Thymus (tissue), 11 donors: ENCODE results near the gene CPAMD8. TPM values are rescaled to one million over a fixed set of nuclear protein-coding genes. Genes with fewer than 3 reads are reported as not detected.
"Not testable (repeated sequence)": the region's sequence is repeated elsewhere in the genome, so short reads cannot be mapped to it uniquely, and the experiment has no call there.

Experiments
- DNase-seq, 9 donors: peaks; one replicate each; pipeline ENCODE4 v3.0.0-alpha.2; 2013; ENCODE audit warnings: low spot score in 9 of 9, low read depth in 6 of 9, missing footprints in 1 of 9
- H3K27ac ChIP-seq, 2 donors: one replicate each; pipeline ENCODE4 v1.5.1; 2013; ENCODE audit warnings: control low read depth in 1 of 2, low read depth in 1 of 2, low read length in 1 of 2, mild to moderate bottlenecking in 1 of 2, moderate library complexity in 1 of 2
- H3K27me3 ChIP-seq, 2 donors: one replicate each; pipeline ENCODE4 v1.5.1; 2013; ENCODE audit warnings: low read length in 1 of 2; ENCODE audit not compliant: control insufficient read depth in 2 of 2, insufficient read depth in 1 of 2
- H3K36me3 ChIP-seq, 2 donors: one replicate each; pipeline ENCODE4 v1.5.1; 2013; ENCODE audit warnings: low read length in 1 of 2, mild to moderate bottlenecking in 1 of 2, moderate library complexity in 1 of 2; ENCODE audit not compliant: control insufficient read depth in 2 of 2, insufficient read depth in 2 of 2
- H3K4me1 ChIP-seq, 2 donors: one replicate each; pipeline ENCODE4 v1.5.1; 2013; ENCODE audit warnings: low read length in 2 of 2; ENCODE audit not compliant: control insufficient read depth in 2 of 2, insufficient read depth in 2 of 2
- H3K4me3 ChIP-seq, 2 donors: one replicate each; pipeline ENCODE4 v1.5.1; 2013; ENCODE audit warnings: low read length in 2 of 2, control low read depth in 1 of 2, mild to moderate bottlenecking in 1 of 2
- H3K9me3 ChIP-seq, 2 donors: one replicate each; pipeline ENCODE4 v1.5.1; 2013; ENCODE audit warnings: low read length in 1 of 2, mild to moderate bottlenecking in 1 of 2; ENCODE audit not compliant: control insufficient read depth in 2 of 2, insufficient read depth in 1 of 2
- WGBS: extraction: QIAGEN DNeasy Blood & Tissue Kit; methylation state at CpG from one replicate; pipeline ENCODE4 v1.1.7; 2013; 5-methylcytosine and 5-hydroxymethylcytosine counted together
- polyA plus RNA-seq: library from polyadenylated mRNA; stranded (reverse); fragments of 200-250 nt; gene quantifications from one replicate; pipeline ENCODE4 v1.2.3, GENCODE V29; 2013
- total RNA-seq: library from RNA; stranded (reverse); fragments of 120-200 nt; gene quantifications from one replicate; pipeline ENCODE4 v1.2.4, GENCODE V29; 2013
- donor health status: healthy.

The CPAMD8 gene
- total and polyA plus RNA-seq, 2 donors: 12.3 to 17.3 TPM

DNA sequence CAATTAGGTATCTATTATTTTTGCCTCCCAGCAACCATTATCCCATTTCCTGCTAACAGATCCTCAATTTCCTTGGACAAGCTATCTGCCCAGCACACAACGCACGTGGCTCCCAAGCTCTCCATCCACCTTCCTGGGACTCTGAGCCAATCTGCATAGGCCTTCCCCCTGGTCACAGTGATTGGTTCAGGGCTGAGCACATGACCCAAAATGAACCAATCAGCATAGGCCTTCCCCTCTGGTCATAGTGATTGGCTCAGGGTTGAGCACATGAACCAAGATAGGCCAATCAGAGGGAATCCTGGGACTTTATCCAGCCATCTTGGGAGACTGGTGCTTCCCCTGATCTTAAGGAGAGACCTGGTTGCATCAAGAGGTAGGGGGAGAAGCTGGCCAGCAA is 5.8 kb downstream of the CPAMD8 start:
- 98% methylated on average over 2 of the region's 2 CpGs for WGBS
- no peak for DNase-seq
- Histone ChIP-seq H3K4me3 (no peak overlapping the region), H3K27ac (no peak overlapping the region), H3K9me3 (peaks cover 0 to 28% of the 10 kb centered on the region in 2 donors), H3K27me3 (peaks cover 10 to 20% of the 10 kb centered on the region in 2 donors), H3K4me1 (no peaks in the 10 kb centered on the region), H3K36me3 (no peaks in the 10 kb centered on the region)

GRCh38 chr19:17020385-17020784 is 6.2 kb downstream of the CPAMD8 start:
- Histone ChIP-seq H3K27ac (no peak overlapping the region), H3K27me3 (peaks cover 6 to 15% of the 10 kb centered on the region in 2 donors), H3K4me3 (no peak overlapping the region), H3K4me1 (no peaks in the 10 kb centered on the region), H3K36me3 (no peaks in the 10 kb centered on the region), H3K9me3 (peaks cover 0 to 28% of the 10 kb centered on the region in 2 donors)
- DNase-seq: no peak

GRCh38 chr19:17014212-17014861 is 12.3 kb downstream of the CPAMD8 start:
- not testable (repeated sequence) for H3K27me3 ChIP-seq, H3K4me1 ChIP-seq, H3K36me3 ChIP-seq, H3K27ac ChIP-seq, DNase-seq, H3K4me3 ChIP-seq, H3K9me3 ChIP-seq
- 91% methylated on average over 9 of the region's 9 CpGs for WGBS

DNA sequence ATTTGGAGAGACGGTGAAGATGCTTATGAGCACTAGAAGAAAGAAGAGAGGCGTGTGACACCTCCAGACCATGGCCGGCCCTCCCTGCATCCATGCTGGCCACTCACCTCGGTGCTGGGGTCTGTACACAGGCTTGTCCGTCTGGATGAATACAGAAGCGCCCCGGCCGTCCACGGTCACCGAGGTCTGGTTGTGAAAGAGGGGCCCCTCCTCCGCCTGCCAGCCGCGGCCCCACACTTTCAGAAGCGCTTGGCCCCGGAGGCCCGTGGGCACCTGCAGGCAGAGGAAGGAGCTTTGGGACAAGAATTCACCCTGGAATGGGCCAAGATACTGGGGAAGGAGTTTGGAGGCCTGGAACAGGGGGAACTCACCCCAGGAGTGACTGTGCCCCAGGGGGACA is 15.1 kb downstream of the CPAMD8 start:
- Histone ChIP-seq H3K9me3 (no peaks in the 10 kb centered on the region), H3K27ac (no peak overlapping the region), H3K36me3 (no peaks in the 10 kb centered on the region), H3K4me1 (no peaks in the 10 kb centered on the region), H3K4me3 (no peak overlapping the region), H3K27me3 (no peaks in the 10 kb centered on the region)
- 92% methylated on average over 16 of the region's 16 CpGs for WGBS
- DNase-seq: no peak

DNA sequence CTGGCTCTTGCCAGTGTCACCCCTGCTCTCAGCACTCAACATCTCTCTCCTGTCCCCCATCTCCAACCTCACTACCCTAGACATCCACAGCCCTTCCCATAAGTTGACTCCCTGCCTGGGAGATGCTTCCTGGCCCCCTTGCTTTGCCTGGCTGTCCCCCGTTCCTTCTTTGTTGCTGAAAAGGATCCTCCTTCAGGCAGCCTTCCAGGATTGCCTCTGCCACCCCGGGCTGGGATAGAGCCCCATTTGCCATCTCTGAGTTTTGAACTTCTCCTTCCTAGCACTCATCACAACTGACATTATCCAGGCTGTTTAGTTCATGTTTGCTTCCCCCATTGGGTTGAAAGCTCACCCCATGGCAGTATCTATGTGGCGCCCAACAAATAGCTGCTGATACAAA is 20.0 kb downstream of the CPAMD8 start:
- Histone ChIP-seq H3K9me3 (no peaks in the 10 kb centered on the region), H3K27ac (no peak overlapping the region), H3K27me3 (peaks cover 0 to 2% of the 10 kb centered on the region in 2 donors), H3K4me3 (no peak overlapping the region), H3K36me3 (no peaks in the 10 kb centered on the region), H3K4me1 (no peaks in the 10 kb centered on the region)
- 92% methylated on average over 3 of the region's 3 CpGs for WGBS
- no peak for DNase-seq

GRCh38 chr19:17005000-17005399 is 21.6 kb downstream of the CPAMD8 start:
- Histone ChIP-seq H3K36me3 (no peaks in the 10 kb centered on the region), H3K4me3 (no peak overlapping the region), H3K27ac (no peak overlapping the region), H3K9me3 (no peaks in the 10 kb centered on the region), H3K27me3 (peaks cover 0 to 2% of the 10 kb centered on the region in 2 donors), H3K4me1 (no peaks in the 10 kb centered on the region)
- 86% methylated on average over 3 of the region's 3 CpGs for WGBS
- no peak for DNase-seq

GRCh38 chr19:17004386-17004785 is 22.2 kb downstream of the CPAMD8 start:
- Histone ChIP-seq H3K4me1 (no peaks in the 10 kb centered on the region), H3K27ac (no peak overlapping the region), H3K27me3 (peaks cover 0 to 2% of the 10 kb centered on the region in 2 donors), H3K9me3 (no peaks in the 10 kb centered on the region), H3K36me3 (no peaks in the 10 kb centered on the region), H3K4me3 (no peak overlapping the region)
- no peak for DNase-seq
- WGBS: 92% methylated on average over 15 of the region's 15 CpGs

DNA sequence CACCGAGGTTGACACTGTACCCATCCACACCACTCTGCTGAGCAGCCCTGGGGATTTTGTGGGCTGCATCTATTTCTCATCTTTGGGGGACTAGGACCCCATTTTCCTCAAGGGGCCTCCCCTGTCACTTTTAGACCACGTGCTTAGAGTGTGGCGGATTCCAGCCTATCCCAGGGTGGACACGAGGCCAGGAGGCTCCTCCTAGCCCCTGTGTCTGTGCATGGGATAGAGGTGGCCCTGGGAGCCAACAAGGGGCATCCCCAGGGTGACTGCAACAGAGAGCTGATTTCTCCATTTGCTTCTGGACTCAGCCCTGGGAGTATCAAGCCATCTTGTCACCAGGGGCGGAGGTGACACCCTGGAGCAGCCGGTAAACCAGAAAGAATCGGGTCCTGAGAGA is 24.2 kb downstream of the CPAMD8 start:
- H3K27me3 ChIP-seq: peaks cover 0 to 2% of the 10 kb centered on the region in 2 donors
- 79% methylated on average over 7 of the region's 7 CpGs for WGBS
- H3K4me1 ChIP-seq: no peaks in the 10 kb centered on the region
- H3K9me3 ChIP-seq: peaks cover 0 to 6% of the 10 kb centered on the region in 2 donors
- DNase-seq: no peak
- H3K4me3 ChIP-seq: no peak overlapping the region
- H3K27ac ChIP-seq: no peak overlapping the region
- H3K36me3 ChIP-seq: no peaks in the 10 kb centered on the region

DNA sequence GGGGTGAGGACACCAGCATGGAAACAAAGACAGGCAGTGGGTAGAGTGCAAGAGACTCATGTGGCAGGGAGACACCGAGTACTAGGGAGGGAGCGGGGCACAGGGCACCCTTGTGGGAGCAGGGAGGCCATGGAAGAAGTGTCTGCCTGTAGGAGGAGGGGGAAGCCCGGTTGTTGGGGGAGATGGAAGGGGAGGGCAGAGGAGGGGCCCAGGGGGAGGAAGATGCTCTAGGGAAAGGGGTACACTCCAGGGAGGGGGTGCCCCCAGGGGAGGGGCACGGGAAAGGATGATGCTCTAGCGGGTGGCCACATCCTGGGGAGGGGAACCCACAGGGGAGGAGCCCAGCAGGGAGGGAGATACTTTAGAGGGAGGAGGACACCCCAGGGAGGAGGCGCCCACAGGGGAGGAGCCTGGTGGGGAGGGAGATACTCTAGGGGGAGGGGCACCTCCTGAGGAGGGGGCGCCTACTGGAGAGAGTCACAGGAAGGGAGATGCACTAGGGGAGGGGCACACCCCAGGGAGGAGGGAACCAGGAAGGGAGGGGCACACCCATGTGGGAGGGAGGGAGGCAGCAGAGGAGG is 24.9 kb downstream of the CPAMD8 start:
- 51% methylated on average over 7 of the region's 7 CpGs for WGBS

More for the DNA sequence above, 24.9 kb downstream of the CPAMD8 start:
- H3K4me3 ChIP-seq: no peak overlapping the region
- H3K27me3 ChIP-seq: peaks cover 0 to 2% of the 10 kb centered on the region in 2 donors
- peak in 7 of 9 donors; percentile 7 to 50 (median 17) for DNase-seq
- H3K4me1 ChIP-seq: no peaks in the 10 kb centered on the region
- no peak overlapping the region for H3K27ac ChIP-seq
- peaks cover 0 to 6% of the 10 kb centered on the region in 2 donors for H3K9me3 ChIP-seq
- H3K36me3 ChIP-seq: no peaks in the 10 kb centered on the region
